Heart left ventricle (tissue), 16 donors: ENCODE results near the gene TMTC2. TPM values are rescaled to one million over a fixed set of nuclear protein-coding genes. Genes with fewer than 3 reads are reported as not detected.
A peak's percentile ranks its signal among the peaks of the same experiment; 100 is the strongest.

ENCODE experiments used
- ATAC-seq, 4 donors: fragments of 200-7000 bp; cut with Tn5 transposase; one replicate each; pipeline ENCODE4 v1.9.1; 2020 to 2022; ENCODE audit warnings: moderate library complexity in 4 of 4, mild to moderate bottlenecking in 3 of 4, moderate number of reproducible peaks in 1 of 4
- DNase-seq, 5 donors: peaks; one replicate each; pipeline ENCODE4 v3.0.0-alpha.2; 2020
- H3K27ac ChIP-seq, 12 donors: fragments of 200-600 bp; sonication (generic) in 4 of 12; one replicate each; pipeline versions ENCODE4 v1.5.0 to v1.8.0; 2016 to 2022; ENCODE audit warnings: mild to moderate bottlenecking in 2 of 12
- H3K27me3 ChIP-seq, 9 donors: fragments of 200-600 bp; sonication (generic) in 2 of 9; one replicate each; pipeline versions ENCODE4 v1.5.1 to v1.8.0; 2016 to 2022; ENCODE audit warnings: mild to moderate bottlenecking in 3 of 9
- H3K36me3 ChIP-seq, 9 donors: fragments of 200-600 bp; sonication (generic) in 2 of 9; one replicate each; pipeline versions ENCODE4 v1.5.0 to v1.8.0; 2018 to 2022; ENCODE audit warnings: mild to moderate bottlenecking in 2 of 9
- H3K4me1 ChIP-seq, 12 donors: fragments of 200-600 bp; sonication (generic) in 4 of 12; one replicate each; pipeline versions ENCODE4 v1.5.0 to v1.8.0; 2016 to 2022; ENCODE audit warnings: mild to moderate bottlenecking in 3 of 12
- H3K4me3 ChIP-seq, 12 donors: fragments of 200-600 bp; sonication (generic) in 4 of 12; one replicate each; pipeline versions ENCODE4 v1.5.0 to v1.8.0; 2017 to 2022; ENCODE audit warnings: mild to moderate bottlenecking in 9 of 12, moderate library complexity in 4 of 12
- H3K9me3 ChIP-seq, 12 donors: fragments of 200-600 bp; sonication (generic) in 4 of 12; one replicate each; pipeline versions ENCODE4 v1.5.0 to v1.8.0; 2016 to 2022; ENCODE audit warnings: mild to moderate bottlenecking in 1 of 12
- POLR2A ChIP-seq, 2 donors: fragments of 450-650 bp; IDR thresholded peaks; one replicate each; pipeline ENCODE4 v1.6.1; 2017; ENCODE audit warnings: antibody characterized with exemption in 2 of 2, mild to moderate bottlenecking in 2 of 2, moderate library complexity in 2 of 2
- WGBS, 4 donors: extraction: QIAGEN DNeasy Blood & Tissue Kit in 2 of 4; methylation state at CpG; one replicate each; pipeline versions ENCODE4 v1.1.5 to v1.1.7; 2013 to 2018; 5-methylcytosine and 5-hydroxymethylcytosine counted together
- intact Hi-C, 10 donors: fragments of 100-400 bp; cut with DNase I; formaldehyde crosslinking; loops; one replicate each; pipeline versions ENCODE4 v1.11.1 to v1.14.2; 2022
- polyA plus RNA-seq, 2 donors: library from polyadenylated mRNA; stranded (reverse); fragments of 200-250 nt; gene quantifications; one replicate each; pipeline ENCODE4 v1.2.3, GENCODE V29; 2013
- total RNA-seq, 9 donors: library from RNA; depleted of rRNA in 2 of 9; stranded (reverse); fragments of >200 nt in 2 of 9; fragmentation: NEBNext Ultra II Directional in 3 of 9; extraction: Animal tissue kit (Norgen Biotek cat#: 25700) in 3 of 9; gene quantifications; one replicate each; pipeline versions ENCODE4 v1.1.0 to v1.2.4, GENCODE V29; 2016 to 2023
- TF ChIP-seq, protein P1 (sequence below), 12 donors: fragments of 200-600 bp; sonication (generic) in 4 of 12; IDR thresholded peaks; one replicate each; pipeline versions ENCODE4 v1.5.0 to v1.8.0; 2018 to 2022; ENCODE audit warnings: antibody characterized with exemption in 12 of 12, mild to moderate bottlenecking in 5 of 12
- donor health status: ischemic (EF 13 %, LVEDD 7.1; RV severe dilation, severe dysfunction).
- donor health status: healthy with polysubstance abuse.
- donor health status: DM: no; HTN: yes; CAD: no.
- donor health status: DM: no; HTN: no; CAD: no.
- donor health status: ischemic (EF 25% LVEDD 6.9; RV normal size, moderate dysfunction).
- donor health status: ischemic (EF 25% LVEDD 5.7; RV mildly dilated, moderate dysfunction).
- donor health status: healthy.
- donor health status: DM: yes; HTN: yes; CAD: no.
- donor health status: ischemic (EF 35%, LVEDD 5.7; RV mildly dilated, moderate dysfunction).
- donor health status: nonischemic (EF 11% LVEDD 7.7; RV severe dilation, severe dysfunction).
- donor health status: DM: yes; HTN: yes; CAD: no.
- donor health status: PGD.
- donor health status: ischemic (EF 29% LVEDD 5.4; RV normal size, mild dysfunction).
- donor health status: nonischemic (EF 23%, LVEDD 6.1; RV moderate dilation, normal function).

The TMTC2 gene
- total and polyA plus RNA-seq, 11 donors: 1.1 to 5.7 (median 3.3) TPM

GRCh38 chr12:82832096-82832495, 145.4 kb downstream of the TMTC2 start:
- DNase-seq: no peak
- H3K27ac ChIP-seq: peak overlapping the region in 1 of 12 donors; percentile 51
- TF ChIP-seq, protein P1, sequence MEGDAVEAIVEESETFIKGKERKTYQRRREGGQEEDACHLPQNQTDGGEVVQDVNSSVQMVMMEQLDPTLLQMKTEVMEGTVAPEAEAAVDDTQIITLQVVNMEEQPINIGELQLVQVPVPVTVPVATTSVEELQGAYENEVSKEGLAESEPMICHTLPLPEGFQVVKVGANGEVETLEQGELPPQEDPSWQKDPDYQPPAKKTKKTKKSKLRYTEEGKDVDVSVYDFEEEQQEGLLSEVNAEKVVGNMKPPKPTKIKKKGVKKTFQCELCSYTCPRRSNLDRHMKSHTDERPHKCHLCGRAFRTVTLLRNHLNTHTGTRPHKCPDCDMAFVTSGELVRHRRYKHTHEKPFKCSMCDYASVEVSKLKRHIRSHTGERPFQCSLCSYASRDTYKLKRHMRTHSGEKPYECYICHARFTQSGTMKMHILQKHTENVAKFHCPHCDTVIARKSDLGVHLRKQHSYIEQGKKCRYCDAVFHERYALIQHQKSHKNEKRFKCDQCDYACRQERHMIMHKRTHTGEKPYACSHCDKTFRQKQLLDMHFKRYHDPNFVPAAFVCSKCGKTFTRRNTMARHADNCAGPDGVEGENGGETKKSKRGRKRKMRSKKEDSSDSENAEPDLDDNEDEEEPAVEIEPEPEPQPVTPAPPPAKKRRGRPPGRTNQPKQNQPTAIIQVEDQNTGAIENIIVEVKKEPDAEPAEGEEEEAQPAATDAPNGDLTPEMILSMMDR (IDR thresholded peaks at IDR 0.05): no peak
- TF ChIP-seq POLR2A (IDR thresholded peaks at IDR 0.05): no peak
- no peak overlapping the region for H3K4me3 ChIP-seq
- intact Hi-C loops: no loop called here
- H3K9me3 ChIP-seq: no peaks in the 10 kb centered on the region
- no peaks in the 10 kb centered on the region for H3K36me3 ChIP-seq
- no peak for ATAC-seq
- no peaks in the 10 kb centered on the region for H3K27me3 ChIP-seq
- 82 to 92% (median 85%) methylated on average over 2 of the region's 2 CpGs for WGBS, 4 donors
- H3K4me1 ChIP-seq: peaks cover 0 to 24% (median 0%) of the 10 kb centered on the region in 12 donors

DNA sequence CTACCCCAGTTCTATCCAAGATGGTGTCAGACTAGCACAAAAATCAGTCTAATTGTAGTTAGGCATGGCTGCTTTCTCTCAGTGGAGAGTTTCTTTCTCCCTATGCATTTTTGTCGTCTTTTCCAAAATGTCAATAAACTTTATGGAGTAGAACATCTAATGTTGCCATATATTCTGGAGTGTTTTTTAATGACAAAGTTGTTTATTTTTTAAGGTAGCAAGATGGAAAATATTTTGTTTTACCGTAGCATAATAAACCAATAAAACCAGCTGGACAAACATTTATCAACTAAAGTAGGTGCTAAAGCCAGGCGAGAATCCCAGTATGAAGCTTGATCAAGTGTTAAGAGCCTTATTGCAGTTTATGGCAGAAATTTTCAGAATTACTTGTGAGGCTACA, 146.3 kb downstream of the TMTC2 start:
- TF ChIP-seq POLR2A (IDR thresholded peaks at IDR 0.05): no peak
- TF ChIP-seq, protein P1 (IDR thresholded peaks at IDR 0.05): no peak
- no peaks in the 10 kb centered on the region for H3K9me3 ChIP-seq
- no peak overlapping the region for H3K4me3 ChIP-seq
- intact Hi-C loops: no loop called here
- H3K27me3 ChIP-seq: no peaks in the 10 kb centered on the region
- H3K4me1 ChIP-seq: peaks cover 0 to 24% (median 0%) of the 10 kb centered on the region in 12 donors
- H3K27ac ChIP-seq: no peak overlapping the region
- no peak for ATAC-seq
- H3K36me3 ChIP-seq: no peaks in the 10 kb centered on the region
- DNase-seq: no peak
- WGBS, 4 donors: 80 to 88% (median 84%) methylated on average over 3 of the region's 3 CpGs

- Histone ChIP-seq H3K36me3 (no peaks in the 10 kb centered on the region), H3K27ac (no peak overlapping the region), H3K4me3 (no peak overlapping the region), H3K9me3 (no peaks in the 10 kb centered on the region), H3K27me3 (no peaks in the 10 kb centered on the region), H3K4me1 (peaks cover 0 to 24% (median 0%) of the 10 kb centered on the region in 12 donors)
- ATAC-seq (no peak), DNase-seq (no peak)
- TF ChIP-seq, protein P1 (IDR thresholded peaks at IDR 0.05): no peak
- TF ChIP-seq POLR2A (IDR thresholded peaks at IDR 0.05): no peak
- WGBS, 4 donors: 44 to 63% (median 57%) methylated on average over 1 of the region's 1 CpG
- intact Hi-C loops: no loop called here
Measured at GRCh38 chr12:82833481-82833880, 146.8 kb downstream of the TMTC2 start.

- intact Hi-C loops: no loop called here
- peak in 2 of 4 donors; percentile 57 to 64 for ATAC-seq
- peaks cover 0 to 24% (median 0%) of the 10 kb centered on the region in 12 donors for H3K4me1 ChIP-seq
- DNase-seq: no peak
- no peaks in the 10 kb centered on the region for H3K36me3 ChIP-seq
- no peaks in the 10 kb centered on the region for H3K27me3 ChIP-seq
- TF ChIP-seq, protein P1 (IDR thresholded peaks at IDR 0.05): no peak
- TF ChIP-seq POLR2A (IDR thresholded peaks at IDR 0.05): no peak
- H3K9me3 ChIP-seq: no peaks in the 10 kb centered on the region
- no peak overlapping the region for H3K4me3 ChIP-seq
- H3K27ac ChIP-seq: peak overlapping the region in 2 of 12 donors; percentile 21 to 43
Measured at GRCh38 chr12:82835217-82835616, 148.5 kb downstream of the TMTC2 start.
